ENCODE results near the gene TGFBR1.
A peak's percentile ranks its signal among the peaks of the same experiment; 100 is the strongest.
"Not testable (repeated sequence)": the region's sequence is repeated elsewhere in the genome, so short reads cannot be mapped to it uniquely, and the experiment has no call there.

TGFBR1 gene

DNA sequence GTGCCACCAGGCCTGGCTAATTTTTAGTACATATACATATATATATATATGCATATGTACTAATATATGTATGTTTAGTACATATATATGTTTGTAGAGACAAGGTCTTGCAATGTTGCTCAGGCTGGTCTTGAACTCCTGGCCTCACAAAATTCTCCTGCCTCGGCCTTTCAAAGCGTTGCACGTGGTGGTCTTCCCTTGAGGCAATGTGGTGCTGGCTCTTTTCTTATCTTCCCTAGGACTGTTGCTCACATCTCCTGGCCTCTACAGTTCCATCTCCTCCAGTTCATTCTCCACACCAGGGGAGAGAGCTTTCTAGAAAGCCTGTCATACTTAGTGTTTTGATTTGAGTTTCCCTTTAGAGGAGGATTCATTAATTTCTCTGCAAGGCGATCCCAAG is 28.9 kb upstream of the TGFBR1 start:
- DNase-seq (ENCODE audit: low spot score) = no peak

DNA sequence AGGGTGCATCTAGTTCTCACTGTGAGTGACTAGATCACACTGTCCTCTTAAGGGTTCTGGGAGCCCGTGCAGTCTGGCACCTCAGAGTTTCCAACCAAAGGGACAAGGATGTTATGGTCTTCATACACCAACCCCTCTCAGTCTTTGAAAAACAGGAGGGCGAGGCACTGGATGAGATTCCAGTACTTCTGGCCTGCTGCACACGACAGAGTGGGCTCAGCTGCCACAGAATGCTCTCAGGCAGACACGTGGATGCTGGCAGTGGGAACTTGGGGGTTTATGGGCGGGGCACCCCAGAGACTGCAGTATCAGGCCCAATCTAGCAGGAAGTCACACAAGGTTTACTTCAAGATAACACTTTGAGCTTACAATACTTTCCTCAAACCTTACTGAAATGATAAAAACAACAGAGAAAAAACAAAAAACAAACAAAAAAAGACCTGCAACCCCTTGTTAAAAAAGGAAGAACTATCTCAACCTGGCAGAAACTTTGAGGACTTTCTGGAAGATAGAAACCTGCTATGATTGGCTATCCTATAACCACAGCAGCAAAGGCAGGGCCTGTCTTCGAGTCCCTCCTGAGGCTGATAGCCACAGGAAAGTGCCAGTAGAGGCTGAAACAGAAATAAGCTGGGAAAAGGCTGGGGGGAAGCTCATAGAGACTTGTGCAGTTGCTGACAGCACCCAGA is 28.3 kb upstream of the TGFBR1 start:
- DNase-seq (ENCODE audit: low spot score) = peak; percentile 47

DNA sequence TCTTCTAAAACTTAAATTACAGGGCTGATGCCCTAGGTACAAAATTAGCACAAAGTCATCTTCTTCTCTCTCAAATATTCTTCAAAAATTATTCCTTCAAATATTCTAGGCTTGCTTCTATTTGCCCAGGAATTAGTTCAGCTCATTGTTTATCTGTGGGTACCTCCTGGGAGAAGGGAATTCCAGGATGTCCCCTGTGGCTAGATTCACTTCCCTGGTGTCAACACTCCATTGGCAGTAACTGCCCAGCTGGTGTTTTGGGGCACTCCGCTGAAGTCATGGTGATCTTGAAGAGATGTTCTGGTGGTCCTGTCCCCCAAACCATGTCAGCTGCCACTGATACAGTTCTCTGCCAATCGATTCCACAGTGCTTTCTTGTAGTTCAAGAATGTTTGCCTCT is 26.2 kb upstream of the TGFBR1 start:
- no peak for DNase-seq (ENCODE audit: low spot score)

DNA sequence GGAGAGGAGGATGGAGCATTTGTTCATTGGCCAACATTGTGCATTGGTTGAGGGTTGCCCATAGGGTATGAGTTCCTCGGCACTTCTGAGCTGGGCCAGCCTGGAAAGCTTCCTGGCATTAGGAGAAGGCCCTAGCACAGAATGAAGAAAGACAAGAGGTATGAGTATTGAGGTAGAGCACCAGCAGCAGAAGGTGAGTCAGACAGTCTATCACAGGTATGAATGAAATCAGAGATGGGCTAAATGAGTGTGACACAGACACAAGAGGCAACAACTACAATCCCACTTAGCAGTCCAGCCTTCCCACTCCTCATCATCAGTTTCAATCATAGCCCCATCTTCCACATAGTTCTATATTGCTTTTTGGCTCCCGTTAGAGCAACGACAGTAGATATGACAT is 25.4 kb upstream of the TGFBR1 start:
- DNase-seq (ENCODE audit: low spot score) = no peak

DNA sequence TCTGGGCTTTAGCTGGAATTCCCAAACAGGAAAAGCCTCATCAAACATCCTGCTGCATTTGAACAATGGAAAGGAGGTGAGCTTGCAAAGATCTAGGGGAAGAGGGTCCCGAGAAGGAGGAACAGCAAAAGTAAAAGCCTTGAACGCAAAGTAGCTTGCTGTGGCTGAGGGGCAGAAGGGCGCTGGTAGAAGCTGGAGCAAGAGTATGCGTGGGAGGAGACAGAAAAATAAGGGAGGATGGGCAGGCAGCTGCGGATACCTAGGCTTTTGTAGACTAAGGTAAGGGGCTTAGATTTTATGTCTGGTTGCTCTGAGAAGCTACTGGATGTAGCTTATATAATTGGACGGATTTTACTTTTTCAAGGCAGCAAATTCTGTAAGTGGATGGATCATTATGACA is 21.9 kb upstream of the TGFBR1 start:
- DNase-seq (ENCODE audit: low spot score) = no peak

DNA sequence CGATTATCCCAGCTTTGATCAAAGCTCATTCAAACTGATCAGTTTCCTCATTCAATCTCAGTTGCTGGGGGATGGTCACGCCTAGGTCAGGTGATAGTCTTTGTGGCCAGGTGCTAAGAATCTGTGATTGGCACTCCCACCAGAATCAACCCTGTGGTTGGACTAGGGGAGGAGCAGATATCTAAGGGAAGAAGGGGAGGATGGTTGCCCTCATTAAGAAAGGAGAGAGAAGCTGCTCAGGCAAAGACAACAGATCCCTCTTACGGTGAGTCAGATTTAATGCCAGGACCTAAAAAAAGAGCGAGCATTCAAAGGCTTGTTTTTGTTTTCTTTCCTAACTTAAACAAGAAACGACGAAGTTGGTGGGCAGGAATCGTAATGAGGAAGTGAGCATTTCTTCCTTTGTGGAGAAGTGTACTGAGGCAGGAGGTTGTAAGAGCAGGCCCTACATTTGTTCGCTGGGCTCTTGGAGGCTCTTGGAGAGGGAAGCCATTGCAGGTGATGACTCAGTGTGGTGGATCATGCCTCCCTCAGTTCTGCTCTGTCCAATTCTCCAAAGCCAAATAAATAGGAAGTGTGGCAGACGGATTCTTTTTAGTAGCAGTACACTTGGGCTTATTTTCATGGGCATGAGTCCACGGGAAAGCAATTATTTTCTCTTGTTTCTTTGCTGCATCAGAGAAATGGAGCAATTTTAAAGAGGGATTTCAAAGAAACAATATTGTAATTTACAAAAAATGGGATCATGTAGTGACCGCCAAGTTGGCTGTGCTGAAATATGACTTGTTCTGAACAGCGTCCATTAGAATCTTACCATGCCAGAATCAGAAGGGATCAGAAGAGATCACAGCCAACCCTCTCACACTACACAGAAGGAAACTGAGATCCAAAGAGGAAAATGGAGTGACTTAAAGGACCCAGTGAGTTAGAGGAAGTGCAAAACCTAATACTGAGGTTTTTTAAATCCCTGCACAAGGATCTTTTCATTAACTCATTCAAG is 18.7 kb upstream of the TGFBR1 start:
- DNase-seq (ENCODE audit: low spot score) = no peak

DNA sequence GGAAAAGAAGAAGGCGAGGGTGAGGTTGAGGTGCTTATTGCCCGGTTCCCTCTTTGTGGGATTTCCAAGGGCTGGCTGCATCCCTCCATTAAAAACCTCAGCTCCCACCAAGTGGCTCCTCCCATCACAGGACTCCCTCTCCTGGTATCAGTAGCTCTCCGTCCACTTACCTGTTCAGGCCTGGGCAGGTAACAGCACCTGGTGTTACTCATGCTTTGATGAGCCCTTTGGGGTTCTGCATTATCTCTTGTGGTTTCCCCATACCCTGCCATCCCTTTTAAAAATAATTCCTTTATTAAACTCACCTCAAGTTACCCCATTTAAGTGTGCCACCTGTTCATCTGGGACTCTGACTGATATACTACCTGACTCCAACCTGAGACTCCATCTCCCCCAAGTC is 17.5 kb upstream of the TGFBR1 start:
- DNase-seq (ENCODE audit: low spot score) = no peak

GRCh38 chr9:99090336-99091130 is 14.4 kb upstream of the TGFBR1 start:
- no peak for DNase-seq (ENCODE audit: low spot score)

DNA sequence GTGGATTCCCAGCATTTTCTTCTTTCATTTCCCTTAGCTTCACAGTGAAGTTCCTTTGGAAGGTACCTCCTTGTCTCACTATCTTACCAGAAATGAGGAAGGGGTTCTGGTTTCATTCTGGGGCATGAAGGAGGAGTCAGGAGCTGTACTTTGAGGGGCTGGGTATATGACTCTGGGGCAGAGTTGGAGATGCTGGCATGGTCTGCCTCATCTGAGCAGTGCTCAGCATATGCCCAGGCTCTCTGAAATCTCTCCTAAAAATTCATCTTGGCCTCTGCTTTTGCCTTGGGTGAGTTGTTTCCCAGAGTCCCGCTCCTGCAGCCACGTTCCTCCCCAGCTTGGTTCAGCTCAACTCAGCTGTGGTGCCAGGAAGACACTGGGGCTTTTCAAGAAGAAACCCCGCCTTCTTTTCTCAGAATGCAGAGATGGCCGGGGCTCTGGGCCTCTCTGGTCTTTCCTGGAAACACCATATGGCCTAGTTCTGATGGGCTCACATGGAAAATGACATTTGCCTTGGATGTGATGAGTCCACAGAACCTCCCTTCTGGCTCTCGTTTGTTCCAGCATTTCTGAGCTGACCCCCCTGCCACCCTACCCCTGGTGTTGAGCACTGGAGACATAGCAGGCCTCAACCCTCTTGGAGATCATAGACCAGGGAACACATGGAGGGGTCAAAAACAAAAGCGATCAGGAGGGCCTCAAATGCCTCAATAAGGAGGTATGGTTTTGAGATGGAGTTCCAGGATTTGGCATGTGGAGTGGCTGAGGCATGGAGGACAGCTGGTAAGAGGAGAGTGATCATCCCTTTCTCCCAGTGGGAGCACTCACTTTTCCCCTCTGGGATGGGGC is 12.0 kb upstream of the TGFBR1 start:
- DNase-seq (ENCODE audit: low spot score) = peak; percentile 77

- peak; percentile 33 for DNase-seq (ENCODE audit: low spot score)
Measured at GRCh38 chr9:99093492-99093791, 11.5 kb upstream of the TGFBR1 start.

DNA sequence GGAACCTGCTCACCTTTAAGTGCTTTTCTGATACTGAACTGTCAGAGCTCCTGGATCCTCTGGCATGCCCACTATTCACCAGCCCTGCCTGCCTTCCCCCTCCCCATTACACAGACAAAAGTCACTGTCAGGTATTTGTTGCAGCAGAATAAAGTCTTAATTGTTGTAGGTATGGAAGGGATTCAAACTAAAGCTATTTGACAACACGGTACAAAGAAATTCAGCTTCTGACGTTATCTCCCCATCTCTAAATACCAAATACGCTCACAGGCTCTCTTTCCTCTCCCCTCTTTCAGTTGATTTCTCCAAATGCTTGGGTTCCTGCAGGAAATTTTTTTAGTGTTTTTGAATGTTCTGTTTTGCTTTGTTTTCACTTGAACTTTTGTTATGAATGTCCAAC is 9.3 kb upstream of the TGFBR1 start:
- no peak for DNase-seq (ENCODE audit: low spot score)

DNA sequence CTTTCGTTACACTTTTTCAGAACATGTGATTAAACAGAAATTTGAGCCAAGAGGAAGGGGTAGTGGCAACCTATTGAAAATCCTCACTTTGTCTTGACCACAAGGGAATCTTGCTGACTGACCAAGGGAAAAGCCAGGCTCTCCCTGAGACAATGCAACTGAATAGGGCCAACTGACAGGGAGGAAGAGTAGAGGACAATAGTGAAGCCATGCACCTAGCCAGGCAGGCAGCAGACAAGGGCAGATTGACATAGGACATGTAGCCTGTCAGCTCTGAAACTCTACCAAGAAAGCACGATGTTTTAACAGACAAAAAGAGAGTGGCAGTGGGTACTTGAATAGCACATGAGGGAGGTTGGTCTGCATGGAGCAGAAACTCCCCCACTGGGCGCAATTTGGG is 8.5 kb upstream of the TGFBR1 start:
- DNase-seq (ENCODE audit: low spot score) = no peak

DNA sequence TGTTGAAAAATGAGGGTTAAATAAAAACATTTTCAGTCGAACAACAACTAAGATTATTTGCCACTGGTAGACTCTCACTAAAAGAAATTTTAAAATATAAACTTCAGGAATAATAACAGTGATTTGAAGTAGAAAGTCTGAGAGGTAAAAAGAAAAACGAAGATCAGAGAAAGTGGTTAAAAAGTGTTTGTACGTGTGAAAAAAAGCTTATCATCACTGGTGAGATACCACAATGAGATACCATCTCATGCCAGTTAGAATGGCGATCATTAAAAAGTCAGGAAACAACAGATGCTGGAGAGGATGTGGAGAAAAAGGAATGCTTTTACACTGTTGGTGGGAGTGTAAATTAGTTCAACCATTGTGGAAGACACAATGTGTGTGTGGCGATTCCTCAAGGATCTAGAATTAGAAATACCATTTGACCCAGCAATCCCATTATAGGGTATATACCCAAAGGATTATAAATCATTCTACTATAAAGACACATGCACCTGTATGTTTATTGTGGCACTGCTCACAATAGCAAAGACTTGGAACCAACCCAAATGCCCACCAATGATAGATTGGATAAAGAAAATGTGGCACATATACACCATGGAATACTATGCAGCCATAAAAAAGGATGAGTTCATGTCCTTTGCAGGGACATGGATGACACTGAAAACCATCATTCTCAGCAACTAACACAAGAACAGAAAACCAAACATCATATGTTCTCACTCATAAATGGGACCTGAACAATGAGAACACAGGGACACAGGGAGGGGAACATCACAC is 4.9 kb upstream of the TGFBR1 start:
- DNase-seq (ENCODE audit: low spot score) = not testable (repeated sequence)

DNA sequence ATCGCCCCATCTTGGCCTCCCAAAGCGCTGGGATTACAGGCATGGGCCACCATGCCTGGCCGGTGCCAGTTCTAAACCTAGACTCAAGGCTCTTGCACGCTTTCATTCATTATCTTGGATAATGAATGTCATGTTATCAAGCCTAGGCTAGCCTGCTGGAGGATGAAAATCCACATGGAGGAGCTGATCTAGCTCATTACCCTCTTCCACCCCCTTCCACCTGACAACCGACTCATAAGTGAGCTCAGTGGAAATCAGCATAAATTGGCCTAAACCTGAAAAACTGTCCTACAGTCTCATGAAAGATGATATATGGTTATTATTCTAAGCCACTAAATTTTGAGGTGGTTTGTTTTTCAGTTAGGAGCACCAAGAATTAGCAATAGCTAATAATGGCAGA is 3.6 kb upstream of the TGFBR1 start:
- no peak for DNase-seq (ENCODE audit: low spot score)

DNA sequence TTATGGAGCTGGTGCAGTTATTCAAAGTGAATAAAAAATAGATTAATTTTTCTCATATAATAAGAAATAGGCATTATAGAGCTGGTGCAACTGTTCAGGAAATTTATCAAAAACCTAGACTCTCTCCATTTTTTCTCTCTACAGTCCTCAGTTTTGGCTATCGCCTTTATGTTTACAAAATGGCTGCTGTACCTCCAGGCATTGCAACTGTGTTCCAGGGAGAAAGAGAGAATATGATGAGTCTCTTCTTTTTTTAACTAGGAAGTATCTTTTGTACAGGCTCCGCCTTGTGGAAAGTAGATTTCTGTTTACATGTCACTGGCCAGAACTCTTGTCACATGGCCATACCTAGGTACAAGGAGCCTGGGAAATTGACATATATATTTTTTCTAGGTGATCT is 3.1 kb upstream of the TGFBR1 start:
- no peak for DNase-seq (ENCODE audit: low spot score)

DNA sequence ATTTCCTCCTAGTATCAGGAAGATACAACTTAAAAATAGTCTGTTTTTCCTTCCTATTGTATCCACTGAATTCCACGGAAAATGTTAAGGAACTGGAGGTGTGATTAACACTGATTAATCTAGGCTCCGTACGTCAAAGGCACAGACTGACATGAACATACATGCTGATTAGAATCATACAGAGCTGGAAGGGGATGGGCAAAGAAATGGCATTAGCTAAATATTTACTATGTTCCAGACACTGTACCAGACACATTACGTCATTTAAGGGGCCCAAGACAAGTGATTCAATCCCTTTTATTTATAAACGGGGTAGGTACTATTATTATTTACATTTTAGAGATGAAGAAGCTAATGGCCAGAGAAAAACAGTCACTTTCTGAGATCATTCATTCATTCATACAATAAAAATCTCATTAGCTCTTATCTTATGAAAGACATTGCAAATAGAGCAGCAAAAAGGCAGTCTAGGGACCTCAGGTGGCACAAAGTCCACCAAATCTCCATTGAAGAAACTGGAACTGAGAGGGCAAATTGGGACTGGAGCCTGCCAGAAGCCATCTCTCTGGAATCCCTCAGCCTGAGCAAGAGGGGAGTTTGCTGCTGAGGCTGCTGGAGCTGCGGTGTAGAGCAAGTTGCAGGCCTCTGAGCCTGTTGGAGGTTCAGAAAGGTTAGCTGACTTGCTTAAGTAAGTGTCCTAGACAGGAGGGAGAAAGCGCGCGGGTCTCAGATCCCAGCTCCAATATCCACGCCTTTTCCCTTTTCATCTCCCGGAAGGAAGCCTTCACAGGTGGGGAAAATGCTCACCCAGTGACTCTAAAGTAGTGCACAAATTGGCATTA is 1.6 kb upstream of the TGFBR1 start:
- DNase-seq (ENCODE audit: low spot score) = no peak

DNA sequence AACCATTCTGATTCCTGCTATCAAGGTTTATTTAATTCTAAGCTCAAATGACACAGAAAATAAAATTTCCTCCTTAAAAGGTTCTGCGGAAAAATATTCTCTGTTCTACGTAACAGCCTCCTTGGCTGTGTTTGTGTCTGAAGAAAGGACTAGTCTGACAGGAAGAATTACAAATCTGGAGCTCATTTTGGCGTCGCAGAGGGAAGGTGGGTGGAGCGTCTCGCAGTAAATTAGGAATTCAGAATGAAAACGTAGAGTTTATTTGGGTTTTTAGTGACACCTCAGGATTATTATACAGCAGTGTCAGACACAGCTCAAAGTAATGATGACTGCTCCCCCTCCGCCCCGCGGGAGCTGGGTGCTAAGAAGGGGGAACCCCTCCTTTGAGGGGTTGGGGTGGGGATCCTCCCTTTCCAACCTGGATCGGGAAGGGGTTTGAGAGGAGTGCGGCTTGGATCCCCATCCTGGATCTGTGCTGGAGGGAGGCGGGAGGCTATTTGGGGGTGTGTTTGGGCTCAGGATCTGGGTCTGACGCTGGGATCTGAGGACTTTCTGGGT is 933 bp upstream of the TGFBR1 start:
- no peak for DNase-seq (ENCODE audit: low spot score)

GRCh38 chr9:99105152-99106043 is 485 bp downstream of the TGFBR1 start:
- peak; percentile 15 for DNase-seq (ENCODE audit: low spot score)

- DNase-seq (ENCODE audit: low spot score) = no peak
Measured at GRCh38 chr9:99106044-99106375, 1.1 kb downstream of the TGFBR1 start.

Measured in CD4-positive, alpha-beta T cell treated with Interleukin-15 for 4 hours (primary cell).